ENCODE data around the gene LGALS9. TPM values are rescaled to one million over a fixed set of nuclear protein-coding genes. Genes with fewer than 3 reads are reported as not detected.
"Not testable (repeated sequence)": the region's sequence is repeated elsewhere in the genome, so short reads cannot be mapped to it uniquely, and the experiment has no call there.

Gene LGALS9
- polyA plus RNA-seq, 4 donors, result 31.0 to 240 (median 68.4) TPM

DNA sequence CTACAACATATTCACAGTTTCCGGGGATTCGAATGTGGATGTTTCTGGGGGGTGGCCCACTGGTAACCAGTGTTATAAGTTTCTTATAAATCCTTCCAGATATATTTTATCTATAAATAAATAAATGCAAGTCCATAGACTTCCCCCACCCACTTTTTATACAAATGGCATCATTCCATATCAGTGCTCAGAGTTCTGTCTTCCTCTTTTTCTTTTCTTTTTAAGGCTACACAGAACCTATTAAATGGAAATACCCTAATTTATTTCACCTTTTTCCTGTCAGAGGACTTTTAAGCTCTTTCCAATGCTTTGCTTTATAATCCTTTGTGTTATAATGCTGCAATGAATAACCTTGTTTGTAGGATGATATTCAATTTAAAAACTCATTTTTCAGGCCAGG lies 3.8 kb downstream of the LGALS9 start:
- DNase-seq (no peak), FAIRE-seq (no peak)
- Histone ChIP-seq H3K27ac (ENCODE audit: low read depth in 1 of 3, low read length in 2 of 3) (no peak overlapping the region), H3K27me3 (ENCODE audit: control insufficient read depth in 3 of 3, insufficient read depth in 3 of 3, low read length in 3 of 3) (no peaks in the 10 kb centered on the region), H3K9me3 (ENCODE audit: control insufficient read depth in 2 of 2, insufficient read depth in 1 of 2, low read depth in 1 of 2, low read length in 1 of 2) (no peaks in the 10 kb centered on the region), H3K4me3 (ENCODE audit: low read depth in 1 of 3, low read length in 3 of 3) (no peak overlapping the region), H3K36me3 (ENCODE audit: control insufficient read depth in 3 of 3, insufficient read depth in 2 of 3, low read depth in 1 of 3, low read length in 3 of 3) (no peaks in the 10 kb centered on the region), H3K4me1 (ENCODE audit: control insufficient read depth in 3 of 3, insufficient read depth in 2 of 3, low read depth in 1 of 3, low read length in 2 of 3) (peaks cover 0 to 9% (median 7%) of the 10 kb centered on the region in 3 donors)
- WGBS, 3 donors, result 83 to 96% (median 93%) methylated on average over 2 of the region's 2 CpGs

GRCh38 chr17:27635275-27635823 lies 4.4 kb downstream of the LGALS9 start:
- Histone ChIP-seq H3K9me3 (ENCODE audit: control insufficient read depth in 2 of 2, insufficient read depth in 1 of 2, low read depth in 1 of 2, low read length in 1 of 2) (no peaks in the 10 kb centered on the region), H3K27me3 (ENCODE audit: control insufficient read depth in 3 of 3, insufficient read depth in 3 of 3, low read length in 3 of 3) (no peaks in the 10 kb centered on the region), H3K36me3 (ENCODE audit: control insufficient read depth in 3 of 3, insufficient read depth in 2 of 3, low read depth in 1 of 3, low read length in 3 of 3) (no peaks in the 10 kb centered on the region), H3K4me3 (ENCODE audit: low read depth in 1 of 3, low read length in 3 of 3) (no peak overlapping the region), H3K4me1 (ENCODE audit: control insufficient read depth in 3 of 3, insufficient read depth in 2 of 3, low read depth in 1 of 3, low read length in 2 of 3) (peaks cover 0 to 9% (median 7%) of the 10 kb centered on the region in 3 donors), H3K27ac (ENCODE audit: low read depth in 1 of 3, low read length in 2 of 3) (no peak overlapping the region)
- 72 to 79% (median 79%) methylated on average over 6 of the region's 6 CpGs for WGBS, 3 donors
- no peak for FAIRE-seq
- DNase-seq, result peak in 1 of 2 donors; percentile 25

DNA sequence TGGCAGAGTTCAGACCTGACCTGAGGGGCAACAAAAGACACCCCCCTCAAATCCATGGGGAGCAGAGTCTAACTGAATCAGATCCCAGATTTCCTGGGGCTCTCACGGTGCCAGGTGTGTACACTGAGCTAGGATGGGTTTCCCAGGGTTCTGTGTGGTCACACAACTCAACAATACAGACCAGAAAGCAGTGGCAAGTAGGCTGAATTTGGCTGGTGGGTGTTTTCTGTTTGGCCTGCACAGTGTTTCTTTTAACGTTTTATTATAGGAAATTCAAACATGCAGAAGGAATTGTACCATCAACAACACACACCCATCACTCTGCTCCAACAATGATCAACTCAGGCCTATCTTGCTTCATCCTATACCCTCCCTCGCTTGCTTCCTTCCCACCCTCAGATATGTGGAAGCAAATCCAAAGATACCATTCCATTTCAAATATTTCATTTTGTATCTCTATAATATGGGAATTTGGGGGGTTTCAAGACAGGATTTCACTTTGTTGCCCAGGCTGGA lies 5.1 kb downstream of the LGALS9 start:
- DNase-seq; H3K27ac ChIP-seq (ENCODE audit: low read depth in 1 of 3, low read length in 2 of 3); H3K27me3 ChIP-seq (ENCODE audit: control insufficient read depth in 3 of 3, insufficient read depth in 3 of 3, low read length in 3 of 3); FAIRE-seq; H3K4me3 ChIP-seq (ENCODE audit: low read depth in 1 of 3, low read length in 3 of 3); H3K9me3 ChIP-seq (ENCODE audit: control insufficient read depth in 2 of 2, insufficient read depth in 1 of 2, low read depth in 1 of 2, low read length in 1 of 2); H3K36me3 ChIP-seq (ENCODE audit: control insufficient read depth in 3 of 3, insufficient read depth in 2 of 3, low read depth in 1 of 3, low read length in 3 of 3); H3K4me1 ChIP-seq (ENCODE audit: control insufficient read depth in 3 of 3, insufficient read depth in 2 of 3, low read depth in 1 of 3, low read length in 2 of 3): not testable (repeated sequence)
- WGBS, 3 donors, result 61 to 67% (median 65%) methylated on average over 3 of the region's 3 CpGs

DNA sequence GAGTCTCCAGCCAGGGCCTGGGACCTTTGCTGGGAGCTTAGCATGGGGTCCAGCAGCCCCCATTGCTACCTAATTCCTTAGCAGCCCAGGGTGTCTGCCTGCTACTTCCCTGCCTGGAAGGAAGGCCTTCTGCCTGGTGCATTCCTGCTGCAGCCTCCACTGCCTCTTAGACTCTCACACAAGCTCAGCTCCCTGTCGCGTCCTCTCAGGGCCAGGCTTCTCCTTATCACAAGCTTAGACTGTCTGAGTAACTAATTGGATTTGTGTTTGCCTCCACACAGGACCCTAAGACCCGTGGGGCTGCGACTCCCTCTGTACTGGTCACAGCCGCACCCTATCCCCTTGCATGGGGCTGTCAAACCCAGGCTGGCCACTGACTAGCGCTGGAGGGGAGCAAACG lies 6.8 kb downstream of the LGALS9 start:
- DNase-seq; FAIRE-seq; H3K36me3 ChIP-seq (ENCODE audit: control insufficient read depth in 3 of 3, insufficient read depth in 2 of 3, low read depth in 1 of 3, low read length in 3 of 3); H3K4me3 ChIP-seq (ENCODE audit: low read depth in 1 of 3, low read length in 3 of 3); H3K27ac ChIP-seq (ENCODE audit: low read depth in 1 of 3, low read length in 2 of 3); H3K9me3 ChIP-seq (ENCODE audit: control insufficient read depth in 2 of 2, insufficient read depth in 1 of 2, low read depth in 1 of 2, low read length in 1 of 2); H3K4me1 ChIP-seq (ENCODE audit: control insufficient read depth in 3 of 3, insufficient read depth in 2 of 3, low read depth in 1 of 3, low read length in 2 of 3); H3K27me3 ChIP-seq (ENCODE audit: control insufficient read depth in 3 of 3, insufficient read depth in 3 of 3, low read length in 3 of 3): not testable (repeated sequence)
- 90 to 97% (median 95%) methylated on average over 6 to 7 of the region's 7 CpGs for WGBS, 3 donors

DNA sequence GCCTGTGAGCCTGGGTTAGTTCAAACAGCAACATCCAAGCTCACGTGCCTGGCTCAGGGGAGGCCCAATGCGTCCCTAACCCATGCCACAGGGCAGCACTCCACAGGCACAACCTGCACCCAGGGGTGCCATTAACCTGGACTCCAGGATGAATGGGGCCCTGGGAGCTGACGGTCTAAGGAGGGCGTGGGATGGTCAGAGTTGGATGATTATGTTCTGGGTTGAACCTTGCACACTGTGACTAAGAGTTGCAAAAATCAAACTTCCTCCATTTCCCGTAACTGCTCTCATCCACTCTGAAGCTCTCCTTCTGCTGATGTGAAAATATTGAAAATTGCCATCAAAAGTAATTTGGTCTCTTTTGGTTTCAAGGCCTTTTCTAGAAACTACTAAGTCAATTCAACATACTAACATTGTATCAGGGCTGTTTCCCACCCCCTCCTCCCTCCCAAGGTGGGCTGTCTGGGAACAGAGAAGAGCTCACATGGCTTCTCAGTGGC lies 7.5 kb downstream of the LGALS9 start:
- WGBS, 3 donors, result 36 to 76% (median 69%) methylated on average over 1 of the region's 5 CpGs
- not testable (repeated sequence) for FAIRE-seq

GRCh38 chr17:27640790-27641189 lies 9.8 kb downstream of the LGALS9 start:
- H3K27me3 ChIP-seq (ENCODE audit: control insufficient read depth in 3 of 3, insufficient read depth in 3 of 3, low read length in 3 of 3), result no peaks in the 10 kb centered on the region
- DNase-seq, result no peak
- no peak for FAIRE-seq
- H3K36me3 ChIP-seq (ENCODE audit: control insufficient read depth in 3 of 3, insufficient read depth in 2 of 3, low read depth in 1 of 3, low read length in 3 of 3), result peaks cover 0 to 2% (median 2%) of the 10 kb centered on the region in 3 donors
- no peaks in the 10 kb centered on the region for H3K4me1 ChIP-seq (ENCODE audit: control insufficient read depth in 3 of 3, insufficient read depth in 2 of 3, low read depth in 1 of 3, low read length in 2 of 3)
- WGBS, 3 donors, result 71 to 77% (median 73%) methylated on average over 4 of the region's 4 CpGs
- no peaks in the 10 kb centered on the region for H3K9me3 ChIP-seq (ENCODE audit: control insufficient read depth in 2 of 2, insufficient read depth in 1 of 2, low read depth in 1 of 2, low read length in 1 of 2)
- H3K4me3 ChIP-seq (ENCODE audit: low read depth in 1 of 3, low read length in 3 of 3), result no peak overlapping the region
- no peak overlapping the region for H3K27ac ChIP-seq (ENCODE audit: low read depth in 1 of 3, low read length in 2 of 3)

More for the DNA sequence above, 7.5 kb downstream of the LGALS9 start:
- not testable (repeated sequence) for DNase-seq; H3K9me3 ChIP-seq (ENCODE audit: control insufficient read depth in 2 of 2, insufficient read depth in 1 of 2, low read depth in 1 of 2, low read length in 1 of 2); H3K27ac ChIP-seq (ENCODE audit: low read depth in 1 of 3, low read length in 2 of 3); H3K4me1 ChIP-seq (ENCODE audit: control insufficient read depth in 3 of 3, insufficient read depth in 2 of 3, low read depth in 1 of 3, low read length in 2 of 3); H3K4me3 ChIP-seq (ENCODE audit: low read depth in 1 of 3, low read length in 3 of 3); H3K36me3 ChIP-seq (ENCODE audit: control insufficient read depth in 3 of 3, insufficient read depth in 2 of 3, low read depth in 1 of 3, low read length in 3 of 3); H3K27me3 ChIP-seq (ENCODE audit: control insufficient read depth in 3 of 3, insufficient read depth in 3 of 3, low read length in 3 of 3)

DNA sequence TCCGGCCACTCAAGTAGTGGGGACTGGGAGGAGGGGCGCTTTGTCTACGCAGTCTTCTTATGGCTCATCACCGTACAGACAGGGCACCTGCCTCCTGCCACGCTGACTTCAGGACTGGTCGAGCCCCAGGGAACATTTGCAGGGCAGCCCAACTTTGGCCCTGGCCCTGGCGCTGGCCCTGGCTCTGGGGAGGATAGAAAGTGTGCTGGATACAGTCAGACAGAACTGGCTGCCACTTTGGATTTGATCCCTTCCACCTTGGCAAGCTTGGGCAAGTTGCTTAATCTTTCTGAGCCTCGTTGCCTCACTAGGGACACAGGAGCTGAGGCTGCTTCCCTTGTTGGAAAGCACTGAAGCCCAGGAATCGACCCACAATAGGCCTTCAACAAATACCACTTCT lies 13.6 kb downstream of the LGALS9 start:
- peaks cover 0 to 8% (median 0%) of the 10 kb centered on the region in 3 donors for H3K4me1 ChIP-seq (ENCODE audit: control insufficient read depth in 3 of 3, insufficient read depth in 2 of 3, low read depth in 1 of 3, low read length in 2 of 3)

GRCh38 chr17:27645621-27646020 lies 14.6 kb downstream of the LGALS9 start:
- not testable (repeated sequence) for H3K27ac ChIP-seq (ENCODE audit: low read depth in 1 of 3, low read length in 2 of 3); H3K4me3 ChIP-seq (ENCODE audit: low read depth in 1 of 3, low read length in 3 of 3); H3K36me3 ChIP-seq (ENCODE audit: control insufficient read depth in 3 of 3, insufficient read depth in 2 of 3, low read depth in 1 of 3, low read length in 3 of 3); DNase-seq; H3K9me3 ChIP-seq (ENCODE audit: control insufficient read depth in 2 of 2, insufficient read depth in 1 of 2, low read depth in 1 of 2, low read length in 1 of 2); FAIRE-seq; H3K27me3 ChIP-seq (ENCODE audit: control insufficient read depth in 3 of 3, insufficient read depth in 3 of 3, low read length in 3 of 3); H3K4me1 ChIP-seq (ENCODE audit: control insufficient read depth in 3 of 3, insufficient read depth in 2 of 3, low read depth in 1 of 3, low read length in 2 of 3)
- 72 to 100% (median 100%) methylated on average over 2 to 3 of the region's 10 CpGs for WGBS, 3 donors

More for the DNA sequence above, 13.6 kb downstream of the LGALS9 start:
- 85 to 92% (median 89%) methylated on average over 9 of the region's 9 CpGs for WGBS, 3 donors
- Histone ChIP-seq H3K27ac (ENCODE audit: low read depth in 1 of 3, low read length in 2 of 3) (no peak overlapping the region), H3K36me3 (ENCODE audit: control insufficient read depth in 3 of 3, insufficient read depth in 2 of 3, low read depth in 1 of 3, low read length in 3 of 3) (peaks cover 0 to 6% (median 5%) of the 10 kb centered on the region in 3 donors), H3K27me3 (ENCODE audit: control insufficient read depth in 3 of 3, insufficient read depth in 3 of 3, low read length in 3 of 3) (no peaks in the 10 kb centered on the region), H3K4me3 (ENCODE audit: low read depth in 1 of 3, low read length in 3 of 3) (no peak overlapping the region), H3K9me3 (ENCODE audit: control insufficient read depth in 2 of 2, insufficient read depth in 1 of 2, low read depth in 1 of 2, low read length in 1 of 2) (no peaks in the 10 kb centered on the region)
- no peak for FAIRE-seq
- DNase-seq, result no peak

DNA sequence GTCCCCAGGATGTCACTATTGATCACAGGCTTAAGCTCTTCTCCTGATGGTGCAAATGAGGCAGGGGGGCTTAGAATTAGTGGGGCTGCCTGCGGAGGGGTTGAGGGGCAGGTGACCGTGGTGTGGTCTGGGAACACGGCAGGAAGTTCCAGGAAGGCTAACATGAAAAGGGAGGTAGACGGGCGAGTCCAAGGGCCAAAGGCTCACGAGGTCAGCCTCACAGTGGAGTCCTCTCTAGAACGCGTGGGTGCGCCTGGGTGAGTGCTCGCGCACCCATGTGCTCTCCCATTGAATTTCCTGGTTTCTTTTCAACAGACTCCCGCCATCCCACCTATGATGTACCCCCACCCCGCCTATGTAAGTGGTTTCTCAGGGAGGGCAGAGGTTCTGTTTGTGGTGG lies 15.2 kb downstream of the LGALS9 start:
- H3K27ac ChIP-seq (ENCODE audit: low read depth in 1 of 3, low read length in 2 of 3), result no peak overlapping the region
- no peaks in the 10 kb centered on the region for H3K9me3 ChIP-seq (ENCODE audit: control insufficient read depth in 2 of 2, insufficient read depth in 1 of 2, low read depth in 1 of 2, low read length in 1 of 2)
- DNase-seq (peak in 1 of 2 donors; percentile 31), FAIRE-seq (no peak)
- H3K36me3 ChIP-seq (ENCODE audit: control insufficient read depth in 3 of 3, insufficient read depth in 2 of 3, low read depth in 1 of 3, low read length in 3 of 3), result peaks cover 0 to 6% (median 5%) of the 10 kb centered on the region in 3 donors
- peaks cover 0 to 8% (median 0%) of the 10 kb centered on the region in 3 donors for H3K4me1 ChIP-seq (ENCODE audit: control insufficient read depth in 3 of 3, insufficient read depth in 2 of 3, low read depth in 1 of 3, low read length in 2 of 3)
- H3K27me3 ChIP-seq (ENCODE audit: control insufficient read depth in 3 of 3, insufficient read depth in 3 of 3, low read length in 3 of 3), result no peaks in the 10 kb centered on the region
- no peak overlapping the region for H3K4me3 ChIP-seq (ENCODE audit: low read depth in 1 of 3, low read length in 3 of 3)
- whole genome bisulfite sequencing, 3 donors, result 82 to 91% (median 85%) methylated on average over 13 of the region's 13 CpGs

All from small intestine (tissue), 7 donors.